Endothelial cell of umbilical vein (primary cell): Measurements from ENCODE around the gene LTBP2. TPM values are rescaled to one million over a fixed set of nuclear protein-coding genes. Genes with fewer than 3 reads are reported as not detected.

Experiments
- BruUV-seq: library from RNA; stranded (reverse); fragments of 400-500 nt; replicated peaks from 2 replicates; lab custom pipeline; 2021; lab: Mats Ljungman, UMichigan
- CTCF ChIA-PET: fragments of 300-600, 350-600 bp; sonication (Branson Sonifier 250); formaldehyde crosslinking; loops from one replicate; lab custom pipeline; 2021; ENCODE audit warnings: antibody characterized with exemption, inconsistent platforms; lab: Charles Lee
- POLR2A ChIA-PET: fragments of 300-600, 350-600 bp; sonication (Branson Sonifier 250); formaldehyde crosslinking; loops from one replicate; lab custom pipeline; 2021; ENCODE audit warnings: antibody characterized with exemption, inconsistent platforms; lab: Charles Lee
- DNase-seq: peaks from one replicate; pipeline ENCODE4 v3.0.0-alpha.2; 2011; ENCODE audit warnings: low read depth, low spot score
- FAIRE-seq: peaks from 2 replicates; lab custom pipeline; 2011; peaks lifted over from hg19 to GRCh38; lab: Jason Lieb, UNC
- H2AFZ ChIP-seq: 2 replicates; pipeline ENCODE4 v1.6.0; 2012; ENCODE audit warnings: low read depth, low read length, control low read depth, inconsistent platforms
- H3K27ac ChIP-seq: 2 replicates; pipeline ENCODE4 v1.5.1; 2011; ENCODE audit warnings: low read depth, mild to moderate bottlenecking, control low read depth, low read length, moderate library complexity; ENCODE audit not compliant: insufficient read depth
- H3K27me3 ChIP-seq, 2 experiments: 2 replicates each; pipeline versions ENCODE4 v1.6.0 to v1.6.1; 2011; ENCODE audit warnings: low read length in 2 of 2, mixed read lengths in 1 of 2; ENCODE audit not compliant: control insufficient read depth in 2 of 2, insufficient read depth in 2 of 2
- H3K36me3 ChIP-seq, 2 experiments: 2 replicates in 1 of 2; 3 replicates in 1 of 2; pipeline ENCODE4 v1.5.1; 2011; ENCODE audit warnings: low read length in 2 of 2, mild to moderate bottlenecking in 1 of 2, moderate library complexity in 1 of 2; ENCODE audit not compliant: control insufficient read depth in 2 of 2, insufficient read depth in 2 of 2; ENCODE audit errors: extremely low read depth in 1 of 2
- H3K4me1 ChIP-seq: 3 replicates; pipeline ENCODE4 v1.5.1; 2011; ENCODE audit warnings: mild to moderate bottlenecking, low read length; ENCODE audit not compliant: control insufficient read depth, insufficient read depth; ENCODE audit errors: extremely low read depth
- H3K4me2 ChIP-seq: 2 replicates; pipeline ENCODE4 v1.6.1; 2011; ENCODE audit warnings: low read length, control low read depth, mixed read lengths; ENCODE audit not compliant: insufficient read depth
- H3K4me3 ChIP-seq, 3 experiments: fragments of 200-600 bp in 1 of 3; sonication (generic), shearing (Covaris generic) in 1 of 3; replicated peaks in 1 of 3; 2 replicates each; pipeline ENCODE4 v1.5.1; 2011 to 2016; ENCODE audit warnings: control low read depth in 3 of 3, low read length in 3 of 3, mild to moderate bottlenecking in 2 of 3, inconsistent platforms in 1 of 3, low read depth in 1 of 3, moderate library complexity in 1 of 3; ENCODE audit not compliant: insufficient read depth in 1 of 3
- H3K79me2 ChIP-seq: 2 replicates; pipeline ENCODE4 v1.6.0; 2012; ENCODE audit warnings: low read length, inconsistent platforms; ENCODE audit not compliant: control insufficient read depth, insufficient read depth
- H3K9ac ChIP-seq: replicated peaks from 2 replicates; pipeline ENCODE3; 2011; ENCODE audit warnings: low read length, control low read depth; ENCODE audit not compliant: insufficient read depth; ENCODE audit errors: extremely low read depth
- H3K9me1 ChIP-seq: replicated peaks from 3 replicates; pipeline ENCODE4 v1.6.0; 2011; ENCODE audit warnings: mild to moderate bottlenecking, low read length; ENCODE audit not compliant: control insufficient read depth, insufficient read depth; ENCODE audit errors: extremely low read depth
- H3K9me3 ChIP-seq: replicated peaks from 2 replicates; pipeline ENCODE4 v1.5.1; 2012; ENCODE audit warnings: low read length, inconsistent platforms; ENCODE audit not compliant: control insufficient read depth, insufficient read depth
- H4K20me1 ChIP-seq: replicated peaks from 2 replicates; pipeline ENCODE3; 2011; ENCODE audit warnings: mild to moderate bottlenecking, low read length; ENCODE audit not compliant: control insufficient read depth, insufficient read depth; ENCODE audit errors: extremely low read depth
- CTCF ChIP-seq, 2 donors: IDR thresholded peaks; 1 replicate in 1 of 2; 2 replicates in 1 of 2; pipeline ENCODE4 v1.5.1; 2011; ENCODE audit warnings: low read length in 2 of 2, mild to moderate bottlenecking in 2 of 2, moderate library complexity in 2 of 2, control low read depth in 1 of 2, inconsistent platforms in 1 of 2, low read depth in 1 of 2; ENCODE audit not compliant: insufficient read depth in 1 of 2; ENCODE audit errors: extremely low read depth in 1 of 2
- EZH2 ChIP-seq: IDR thresholded peaks from 2 replicates; pipeline ENCODE4 v1.6.1; 2012; ENCODE audit warnings: borderline replicate concordance, low read depth, mild to moderate bottlenecking, moderate library complexity, low read length, inconsistent platforms; ENCODE audit not compliant: severe bottlenecking
- FOS ChIP-seq: IDR thresholded peaks from 2 replicates; pipeline ENCODE4 v1.6.1; 2011; ENCODE audit warnings: mild to moderate bottlenecking, low read length, moderate library complexity, borderline replicate concordance; ENCODE audit not compliant: insufficient read depth
- GATA2 ChIP-seq: IDR thresholded peaks from 2 replicates; pipeline ENCODE4 v1.7.0; 2011; ENCODE audit warnings: low read depth, mild to moderate bottlenecking, moderate library complexity, mixed read lengths, low read length; ENCODE audit not compliant: insufficient read length, insufficient read depth
- JUN ChIP-seq: IDR thresholded peaks from 2 replicates; pipeline ENCODE4 v1.6.1; 2011; ENCODE audit warnings: borderline replicate concordance, low read depth; ENCODE audit not compliant: insufficient read length, insufficient read depth
- POLR2A ChIP-seq: IDR thresholded peaks from 2 replicates; pipeline ENCODE4 v1.6.1; 2012; ENCODE audit warnings: low read depth, mild to moderate bottlenecking, control low read depth, low read length
- POLR2AphosphoS5 ChIP-seq: IDR thresholded peaks from 2 replicates; pipeline ENCODE4 v1.6.1; 2012; ENCODE audit warnings: low read depth, mild to moderate bottlenecking, control low read depth, low read length, moderate library complexity; ENCODE audit not compliant: insufficient read depth
- dilution Hi-C: fragments of 300-500 bp; cut with MboI; formaldehyde crosslinking; loops from one replicate; pipeline ENCODE4 v1.15.0; 2019; ENCODE audit warnings: low sequenced_read_pairs; ENCODE audit not compliant: extremely low pct_ligation_motif_present
- intact Hi-C: fragments of 100-400 bp; cut with micrococcal nuclease; formaldehyde crosslinking; loops from one replicate; pipeline ENCODE4 v1.10.0; 2022
- polyA plus RNA-seq, 4 experiments: library from polyadenylated mRNA; depleted of rRNA in 3 of 4; stranded (reverse) in 3 of 4; unstranded in 1 of 4; fragments of >200 nt; gene quantifications; 2 replicates each; pipeline versions ENCODE4 v1.2.1 to v1.2.3, GENCODE V29; 2011 to 2012; ENCODE audit warnings: missing spikeins in 1 of 4
- total RNA-seq: library from RNA; stranded (reverse); gene quantifications from 2 replicates; pipeline ENCODE4 v1.2.3, GENCODE V29; 2021

The LTBP2 gene
- total and polyA plus RNA-seq, 2 donors (not counting 3 experiments of a cell fraction or from before 2014, with no cell fraction given), result 209 to 268 TPM

GRCh38 chr14:74594606-74595005 lies 17.4 kb downstream of the LTBP2 start:
- Histone ChIP-seq H3K4me2 (no peak overlapping the region), H3K4me3 (no peak overlapping the region), H3K27ac (peak overlapping the region; percentile 51), H3K9me1 (no peaks in the 10 kb centered on the region), H3K27me3 (no peaks in the 10 kb centered on the region), H3K4me1 (peaks cover 29% of the 10 kb centered on the region), H3K9me3 (no peaks in the 10 kb centered on the region), H3K79me2 (peaks cover 99% of the 10 kb centered on the region), H3K9ac (no peak overlapping the region), H2AFZ (no peak overlapping the region), H4K20me1 (no peaks in the 10 kb centered on the region), H3K36me3 (peaks cover 6 to 7% of the 10 kb centered on the region in 2 experiments)
- FAIRE-seq, result no peak
- dilution Hi-C loops, result no loop called here
- ChIA-PET POLR2A (no interaction called here), CTCF (interaction anchor here (1.4 kb wide), 1 partner anchor 216 kb away, joined by 3 read pairs; no protein-coding TSS in a partner anchor)
- intact Hi-C loops, result loop anchor here (1.0 kb wide), 1 partner anchor 22 kb away; no protein-coding TSS in a partner anchor
- TF ChIP-seq EZH2 (no peak), POLR2AphosphoS5 (no peak), POLR2A (no peak), JUN (no peak), FOS (no peak), GATA2 (no peak)
- DNase-seq, result peak; percentile 19
- BruUV-seq, result no TSS peak

GRCh38 chr14:74594029-74594428 lies 18.0 kb downstream of the LTBP2 start:
- H3K9ac ChIP-seq, result no peak overlapping the region
- no peaks in the 10 kb centered on the region for H4K20me1 ChIP-seq
- ChIA-PET CTCF (interaction anchor here (0.7 to 1.4 kb wide), 5 partner anchors 9 to 217 kb away, joined by 3 to 4 read pairs (median 3); no protein-coding TSS in a partner anchor), POLR2A (no interaction called here)
- FAIRE-seq (no peak), DNase-seq (no peak)
- no peaks in the 10 kb centered on the region for H3K27me3 ChIP-seq
- no peak overlapping the region for H3K27ac ChIP-seq
- dilution Hi-C loops, result no loop called here
- BruUV-seq, result no TSS peak
- no peak overlapping the region for H3K4me2 ChIP-seq
- no peak overlapping the region for H2AFZ ChIP-seq
- no peak overlapping the region for H3K4me3 ChIP-seq
- peaks cover 29% of the 10 kb centered on the region for H3K4me1 ChIP-seq
- H3K9me3 ChIP-seq, result no peaks in the 10 kb centered on the region
- H3K9me1 ChIP-seq, result no peaks in the 10 kb centered on the region
- peaks cover 99% of the 10 kb centered on the region for H3K79me2 ChIP-seq
- peaks cover 5 to 6% of the 10 kb centered on the region in 2 experiments for H3K36me3 ChIP-seq
- intact Hi-C loops, result no loop called here
- TF ChIP-seq POLR2A (no peak), EZH2 (no peak), FOS (no peak), CTCF (IDR thresholded peaks at IDR 0.05; ENCODE audit: extremely low read depth in 1 of 2, insufficient read depth in 1 of 2, low read depth in 1 of 2, low read length in 2 of 2) (no peak), GATA2 (no peak), POLR2AphosphoS5 (no peak)
